ENCODE measurements around the gene TAPBP.
A peak's percentile ranks its signal among the peaks of the same experiment; 100 is the strongest.

Gene TAPBP

DNA sequence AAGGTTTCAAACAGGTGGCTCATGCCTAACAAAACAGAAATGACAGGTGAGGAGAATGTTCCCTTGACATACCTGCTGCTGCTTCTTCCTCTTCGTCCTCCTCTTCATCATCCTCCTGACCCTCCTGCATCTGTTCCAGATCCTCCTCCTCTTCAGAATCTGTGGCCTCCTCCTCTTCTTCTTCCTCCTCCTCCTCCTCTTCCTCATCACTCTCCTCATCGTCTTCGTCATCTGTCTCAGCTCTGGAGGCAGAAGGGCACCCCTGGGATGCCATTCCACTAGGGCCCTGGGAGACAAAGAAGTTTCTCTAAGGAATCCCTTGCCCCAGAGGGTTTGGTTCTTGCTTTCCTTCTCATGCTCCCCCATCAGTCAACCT is 6.0 kb upstream of the TAPBP start:
- Histone ChIP-seq H3K4me3 (ENCODE audit: insufficient read depth, low read length, poor library complexity, severe bottlenecking) (no peak overlapping the region), H3K27me3 (ENCODE audit: low read length) (no peaks in the 10 kb centered on the region), H3K36me3 (ENCODE audit: low read length) (peaks cover 21% of the 10 kb centered on the region), H3K9ac (ENCODE audit: low read length) (peak overlapping the region; percentile 45; the same call in 1 of the 2 replicates), H3K9me2 (replicated peaks; ENCODE audit: insufficient read depth, low read length) (no peaks in the 10 kb centered on the region), H3K79me2 (ENCODE audit: insufficient read depth, low read length) (peaks cover 34% of the 10 kb centered on the region), H2AFZ (ENCODE audit: low read depth, low read length, severe bottlenecking) (no peak overlapping the region), H3K9me3 (ENCODE audit: insufficient read depth, low read length) (no peaks in the 10 kb centered on the region), H3K4me2 (ENCODE audit: low read depth, low read length, poor library complexity, severe bottlenecking) (peak overlapping the region; percentile 55), H3K27ac (ENCODE audit: low read depth, low read length) (peak overlapping the region; percentile 77; the same call in 1 of the 2 replicates), H4K20me1 (ENCODE audit: low read depth, low read length) (no peaks in the 10 kb centered on the region; the same call in 1 of the 2 replicates), H3F3A (ENCODE audit: insufficient read depth) (peaks cover 50% of the 10 kb centered on the region)
- TF ChIP-seq EZH2phosphoT487 (conservative IDR thresholded peaks at IDR 0.05; ENCODE audit: low read length) = no peak
- TF ChIP-seq, protein P1, sequence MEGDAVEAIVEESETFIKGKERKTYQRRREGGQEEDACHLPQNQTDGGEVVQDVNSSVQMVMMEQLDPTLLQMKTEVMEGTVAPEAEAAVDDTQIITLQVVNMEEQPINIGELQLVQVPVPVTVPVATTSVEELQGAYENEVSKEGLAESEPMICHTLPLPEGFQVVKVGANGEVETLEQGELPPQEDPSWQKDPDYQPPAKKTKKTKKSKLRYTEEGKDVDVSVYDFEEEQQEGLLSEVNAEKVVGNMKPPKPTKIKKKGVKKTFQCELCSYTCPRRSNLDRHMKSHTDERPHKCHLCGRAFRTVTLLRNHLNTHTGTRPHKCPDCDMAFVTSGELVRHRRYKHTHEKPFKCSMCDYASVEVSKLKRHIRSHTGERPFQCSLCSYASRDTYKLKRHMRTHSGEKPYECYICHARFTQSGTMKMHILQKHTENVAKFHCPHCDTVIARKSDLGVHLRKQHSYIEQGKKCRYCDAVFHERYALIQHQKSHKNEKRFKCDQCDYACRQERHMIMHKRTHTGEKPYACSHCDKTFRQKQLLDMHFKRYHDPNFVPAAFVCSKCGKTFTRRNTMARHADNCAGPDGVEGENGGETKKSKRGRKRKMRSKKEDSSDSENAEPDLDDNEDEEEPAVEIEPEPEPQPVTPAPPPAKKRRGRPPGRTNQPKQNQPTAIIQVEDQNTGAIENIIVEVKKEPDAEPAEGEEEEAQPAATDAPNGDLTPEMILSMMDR (IDR thresholded peaks at IDR 0.05; ENCODE audit: insufficient read depth, low read length, poor library complexity, severe bottlenecking) = no peak

DNA sequence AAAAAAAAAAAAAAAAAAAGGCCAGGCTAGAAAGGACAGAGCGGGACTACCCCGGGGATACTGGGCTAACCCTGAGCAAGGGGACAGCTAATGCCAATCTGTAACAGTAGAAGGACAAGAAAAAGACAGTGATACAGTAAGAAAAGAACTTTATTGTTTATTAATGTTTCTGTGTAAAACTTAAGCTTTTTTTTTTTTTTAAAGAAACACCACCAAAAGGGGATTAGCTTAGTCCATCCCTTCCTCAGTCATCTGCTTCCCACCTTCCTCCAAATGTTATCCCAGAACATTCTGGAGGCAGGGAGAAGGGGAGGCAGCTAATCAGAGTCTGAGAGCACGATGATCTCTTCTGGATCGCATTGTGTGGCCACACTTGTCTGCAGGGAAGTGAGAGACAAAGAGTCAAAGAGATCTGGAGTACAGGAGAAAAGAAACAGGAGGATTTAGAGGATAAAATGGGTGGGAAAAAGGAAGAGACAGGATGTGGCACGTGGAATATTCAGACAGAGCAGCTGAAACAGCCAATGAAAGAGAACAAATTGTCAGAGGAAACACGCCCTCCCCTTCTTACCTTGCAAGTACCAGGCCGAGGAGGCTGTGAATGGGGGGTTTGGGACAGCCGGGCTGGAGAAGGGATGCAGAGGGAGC is 4.7 kb upstream of the TAPBP start:
- peaks cover 54% of the 10 kb centered on the region for H3F3A ChIP-seq (ENCODE audit: insufficient read depth)
- H4K20me1 ChIP-seq (ENCODE audit: low read depth, low read length) = no peaks in the 10 kb centered on the region; the same call in 1 of the 2 replicates
- no peak overlapping the region for H2AFZ ChIP-seq (ENCODE audit: low read depth, low read length, severe bottlenecking)
- peak overlapping the region; percentile 45 for H3K9ac ChIP-seq (ENCODE audit: low read length)
- H3K27ac ChIP-seq (ENCODE audit: low read depth, low read length) = peak overlapping the region; percentile 77
- H3K36me3 ChIP-seq (ENCODE audit: low read length) = peaks cover 21% of the 10 kb centered on the region
- peaks cover 34% of the 10 kb centered on the region for H3K79me2 ChIP-seq (ENCODE audit: insufficient read depth, low read length)
- H3K9me3 ChIP-seq (ENCODE audit: insufficient read depth, low read length) = no peaks in the 10 kb centered on the region
- peak overlapping the region; percentile 66 for H3K4me3 ChIP-seq (ENCODE audit: insufficient read depth, low read length, poor library complexity, severe bottlenecking)
- TF ChIP-seq, protein P1 (IDR thresholded peaks at IDR 0.05; ENCODE audit: insufficient read depth, low read length, poor library complexity, severe bottlenecking) = no peak
- TF ChIP-seq EZH2phosphoT487 (conservative IDR thresholded peaks at IDR 0.05; ENCODE audit: low read length) = no peak
- peak overlapping the region; percentile 55 for H3K4me2 ChIP-seq (ENCODE audit: low read depth, low read length, poor library complexity, severe bottlenecking)
- no peaks in the 10 kb centered on the region for H3K9me2 ChIP-seq (replicated peaks; ENCODE audit: insufficient read depth, low read length)
- H3K27me3 ChIP-seq (ENCODE audit: low read length) = no peaks in the 10 kb centered on the region

DNA sequence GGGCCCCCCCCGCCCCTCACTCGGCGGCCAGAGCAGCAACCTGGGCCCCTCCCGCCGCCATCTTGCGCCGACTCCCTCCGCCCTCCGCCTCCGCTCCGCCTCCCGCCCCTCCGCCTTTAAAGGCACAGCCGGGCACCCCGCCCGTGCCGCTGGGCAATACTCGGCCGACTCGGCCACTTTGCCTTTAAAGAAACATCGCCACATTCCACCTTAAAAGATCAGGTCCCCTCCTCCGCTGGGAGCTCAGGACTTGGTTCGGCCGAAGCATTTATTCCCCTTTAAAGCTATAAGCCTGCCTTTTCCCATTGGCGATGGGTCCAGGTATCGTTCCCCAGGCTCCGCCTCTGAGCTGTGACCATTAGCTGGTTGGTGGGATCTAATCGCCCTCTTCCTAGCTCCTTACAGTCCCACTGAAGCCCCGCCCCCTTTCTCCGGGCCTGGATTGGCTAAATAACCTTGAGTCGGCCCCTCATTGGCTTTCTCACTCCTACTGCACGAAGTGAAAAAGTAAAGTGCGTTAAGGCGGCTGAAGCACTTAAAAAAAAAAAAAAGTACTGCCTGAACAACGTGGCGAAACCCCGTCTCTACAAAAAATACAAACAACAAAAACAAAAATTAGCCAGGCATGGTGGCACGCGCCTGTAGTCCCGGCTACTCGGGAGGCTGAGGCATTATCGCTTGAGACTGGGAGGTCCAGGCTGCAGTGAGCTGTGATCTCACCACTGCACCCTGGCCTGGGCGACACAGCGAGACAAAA is 4.0 kb upstream of the TAPBP start, which contains the start of gene ZBTB22:
ZBTB22 (minus strand) TSS at position 76 of the 757 bp plus-strand sequence. CDS start 828 bp downstream, outside the sequence.
- Histone ChIP-seq H3K4me2 (ENCODE audit: low read depth, low read length, poor library complexity, severe bottlenecking) (peak within 1 kb of the TSS; percentile 55), H4K20me1 (ENCODE audit: low read depth, low read length) (no peaks in the 10 kb centered on the region; the same call in 1 of the 2 replicates), H3K9me3 (ENCODE audit: insufficient read depth, low read length) (no peaks in the 10 kb centered on the region), H3K4me3 (ENCODE audit: insufficient read depth, low read length, poor library complexity, severe bottlenecking) (peak within 1 kb of the TSS; percentile 66), H3F3A (ENCODE audit: insufficient read depth) (peaks cover 57% of the 10 kb centered on the region), H3K36me3 (ENCODE audit: low read length) (peaks cover 21% of the 10 kb centered on the region), H2AFZ (ENCODE audit: low read depth, low read length, severe bottlenecking) (peak within 1 kb of the TSS; percentile 1), H3K27me3 (ENCODE audit: low read length) (no peaks in the 10 kb centered on the region), H3K9me2 (replicated peaks; ENCODE audit: insufficient read depth, low read length) (no peaks in the 10 kb centered on the region), H3K79me2 (ENCODE audit: insufficient read depth, low read length) (peaks cover 40% of the 10 kb centered on the region), H3K27ac (ENCODE audit: low read depth, low read length) (peak within 1 kb of the TSS; percentile 77), H3K9ac (ENCODE audit: low read length) (peak within 1 kb of the TSS; percentile 45)
- TF ChIP-seq, protein P1 (IDR thresholded peaks at IDR 0.05; ENCODE audit: insufficient read depth, low read length, poor library complexity, severe bottlenecking) = no peak
- no peak for TF ChIP-seq EZH2phosphoT487 (conservative IDR thresholded peaks at IDR 0.05; ENCODE audit: low read length)

All from SU-DHL-6 (cell line).